NCI-H2196 treated with DMSO at 0.1 percent for 48 hours (cell line): ENCODE results near the gene CLRN2.
"Not testable (repeated sequence)": the region's sequence is repeated elsewhere in the genome, so short reads cannot be mapped to it uniquely, and the experiment has no call there.

Experiments used
- DNase-seq: peaks from one replicate; lab custom pipeline; 2025; ENCODE audit not compliant: unreplicated experiment; lab: John Stamatoyannopoulos, UW

Gene CLRN2

GRCh38 chr4:17544205-17544604 is 29.2 kb downstream of the CLRN2 start:
- DNase-seq = peak; percentile 60

GRCh38 chr4:17544831-17545234 is 29.9 kb downstream of the CLRN2 start:
- peak; percentile 12 for DNase-seq

GRCh38 chr4:17545374-17546140 is 30.6 kb downstream of the CLRN2 start:
- DNase-seq = no peak

- DNase-seq = no peak
These were observed 31.3 kb downstream of the CLRN2 start for GRCh38 chr4:17546222-17546621.

- DNase-seq = no peak
These were observed 31.7 kb downstream of the CLRN2 start for GRCh38 chr4:17546678-17547077.

GRCh38 chr4:17550549-17550948 is 35.6 kb downstream of the CLRN2 start:
- DNase-seq = no peak

GRCh38 chr4:17552427-17552826 is 37.5 kb downstream of the CLRN2 start:
- no peak for DNase-seq

GRCh38 chr4:17554568-17554967 is 39.6 kb downstream of the CLRN2 start:
- no peak for DNase-seq

GRCh38 chr4:17556498-17556897 is 41.5 kb downstream of the CLRN2 start:
- no peak for DNase-seq

GRCh38 chr4:17557880-17558279 is 42.9 kb downstream of the CLRN2 start:
- DNase-seq = no peak

GRCh38 chr4:17558941-17559708 is 44.2 kb downstream of the CLRN2 start:
- DNase-seq = no peak

- DNase-seq = no peak
These were observed 44.7 kb downstream of the CLRN2 start for GRCh38 chr4:17559709-17560048.

GRCh38 chr4:17560065-17560673 is 45.2 kb downstream of the CLRN2 start:
- no peak for DNase-seq

GRCh38 chr4:17561195-17561909 is 46.4 kb downstream of the CLRN2 start:
- no peak for DNase-seq

GRCh38 chr4:17562157-17562556 is 47.2 kb downstream of the CLRN2 start:
- DNase-seq = no peak

GRCh38 chr4:17565846-17566245 is 50.9 kb downstream of the CLRN2 start:
- DNase-seq = no peak

- no peak for DNase-seq
These were observed 52.3 kb downstream of the CLRN2 start for GRCh38 chr4:17567271-17567670.

GRCh38 chr4:17574206-17574605 is 59.2 kb downstream of the CLRN2 start:
- no peak for DNase-seq

- not testable (repeated sequence) for DNase-seq
These were observed 60.2 kb downstream of the CLRN2 start for GRCh38 chr4:17575177-17575576.
